Fibroblast of mammary gland (primary cell): Measurements from ENCODE around the gene SLC6A3.

ENCODE experiments used
- DNase-seq: peaks from one replicate; pipeline ENCODE4 v3.0.0-alpha.2; 2010; ENCODE audit warnings: low read depth
- H3K4me3 ChIP-seq: 2 replicates; pipeline ENCODE4 v1.5.1; 2011; ENCODE audit warnings: low read depth, mild to moderate bottlenecking, low read length, moderate library complexity; ENCODE audit not compliant: control insufficient read depth
- CTCF ChIP-seq: conservative IDR thresholded peaks from 2 replicates; pipeline ENCODE4 v1.5.1; 2011; ENCODE audit warnings: low read depth, low read length, inconsistent platforms; ENCODE audit not compliant: control insufficient read depth, insufficient read depth

The SLC6A3 gene

DNA sequence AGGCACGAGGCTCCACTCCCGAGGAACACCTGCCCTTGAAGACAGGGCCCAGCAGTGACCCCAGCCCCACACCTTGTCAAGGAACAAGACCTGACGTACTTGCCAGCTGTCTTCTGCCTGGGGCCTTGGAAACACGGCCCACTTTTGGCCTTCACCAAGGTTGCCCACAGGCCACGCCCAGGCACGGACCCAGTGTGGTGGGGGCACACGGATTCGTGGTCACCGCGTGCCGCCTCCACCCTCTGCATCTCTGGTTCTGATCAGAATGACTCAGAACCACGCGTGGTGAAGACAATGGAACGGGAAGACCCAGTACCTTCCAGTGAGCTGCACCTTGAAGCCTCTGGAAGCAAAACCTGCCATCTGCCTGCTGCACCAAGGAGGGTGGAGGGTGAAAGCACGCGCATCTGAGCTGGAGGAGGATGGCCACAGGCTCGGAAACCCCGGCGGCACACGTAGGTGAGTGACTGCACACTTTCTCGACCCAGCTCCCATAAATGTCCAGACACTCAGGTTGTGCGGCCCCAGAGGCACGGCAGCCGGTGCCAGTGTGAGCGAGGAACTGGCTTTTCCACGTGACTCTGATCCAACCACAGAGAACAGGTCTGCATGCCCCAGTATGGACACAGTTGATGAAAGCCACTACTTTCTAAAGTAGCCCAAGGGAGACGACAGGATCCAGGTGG, 42.0 kb upstream of the SLC6A3 start:
- TF ChIP-seq CTCF = no peak
- H3K4me3 ChIP-seq = no peak overlapping the region
- no peak for DNase-seq

GRCh38 chr5:1486271-1486670, 41.0 kb upstream of the SLC6A3 start:
- no peak for TF ChIP-seq CTCF
- H3K4me3 ChIP-seq = no peak overlapping the region
- DNase-seq = no peak

- TF ChIP-seq CTCF = no peak
- no peak for DNase-seq
- H3K4me3 ChIP-seq = no peak overlapping the region
Measured at GRCh38 chr5:1485579-1486118, 40.4 kb upstream of the SLC6A3 start.

GRCh38 chr5:1484730-1485578, 39.7 kb upstream of the SLC6A3 start:
- no peak overlapping the region for H3K4me3 ChIP-seq
- TF ChIP-seq CTCF = no peak
- DNase-seq = no peak

GRCh38 chr5:1483856-1484729, 38.9 kb upstream of the SLC6A3 start:
- no peak overlapping the region for H3K4me3 ChIP-seq
- TF ChIP-seq CTCF = no peak
- no peak for DNase-seq

GRCh38 chr5:1483064-1483463, 37.8 kb upstream of the SLC6A3 start:
- TF ChIP-seq CTCF = no peak
- no peak for DNase-seq
- H3K4me3 ChIP-seq = no peak overlapping the region
